HEK293 (cell line): ENCODE measurements around the gene OR13C3.

Experiments used
- CTCF ChIA-PET: fragments of 350-600 bp; formaldehyde crosslinking; extraction: SDS; loops from one replicate; lab custom pipeline; 2021; ENCODE audit warnings: antibody characterized with exemption; lab: Yijun Ruan, JAX
- POLR2A ChIA-PET: fragments of 300-600 bp; formaldehyde crosslinking; extraction: SDS; loops from one replicate; lab custom pipeline; 2020; ENCODE audit warnings: antibody characterized with exemption, inconsistent platforms; lab: Yijun Ruan, JAX
- H3K27ac ChIP-seq: fragments of 200-500 bp; sonication (Bioruptor generic); 2 replicates; pipeline ENCODE4 v1.5.1; 2014; ENCODE audit warnings: low read depth, low read length, control low read depth, inconsistent platforms; ENCODE audit errors: extremely low read depth
- H3K36me3 ChIP-seq, 2 experiments: fragments of 200-500 bp in 1 of 2; sonication (Bioruptor generic) in 1 of 2; 1 replicate in 1 of 2; 2 replicates in 1 of 2; pipeline ENCODE4 v1.5.1; 2014 to 2017; ENCODE audit warnings: inconsistent platforms in 2 of 2, low read length in 2 of 2; ENCODE audit not compliant: control insufficient read depth in 2 of 2, insufficient read depth in 1 of 2
- H3K4me1 ChIP-seq: fragments of 200-500 bp; sonication (Bioruptor generic); 2 replicates; pipeline ENCODE4 v1.5.1; 2014; ENCODE audit warnings: mild to moderate bottlenecking, low read length, inconsistent platforms; ENCODE audit not compliant: control insufficient read depth, insufficient read depth
- H3K4me3 ChIP-seq: 2 replicates; pipeline ENCODE4 v1.5.1; 2011; ENCODE audit warnings: low read depth, mild to moderate bottlenecking, control low read depth, low read length, moderate library complexity
- H3K9me3 ChIP-seq: fragments of 200-500 bp; sonication (Bioruptor generic); 2 replicates; pipeline ENCODE4 v1.5.1; 2014; ENCODE audit warnings: low read depth, low read length, inconsistent platforms; ENCODE audit not compliant: control insufficient read depth, insufficient read depth
- PRDM2 ChIP-seq: fragments of 450-650 bp; formaldehyde crosslinking; IDR thresholded peaks from 2 replicates; pipeline ENCODE4 v1.5.1; 2016; ENCODE audit warnings: missing biosample characterization, missing genetic modification characterization, borderline replicate concordance
- TCF7L2 ChIP-seq: IDR thresholded peaks from 2 replicates; pipeline ENCODE4 v1.6.1; 2011; ENCODE audit warnings: low read depth, mild to moderate bottlenecking, inconsistent platforms, low read length, moderate library complexity, borderline replicate concordance
- ZBTB20 ChIP-seq: fragments of 450-650 bp; formaldehyde crosslinking; IDR thresholded peaks from 2 replicates; pipeline ENCODE4 v1.5.1; 2016; ENCODE audit warnings: missing biosample characterization, missing genetic modification characterization
- ZBTB6 ChIP-seq: fragments of 450-650 bp; formaldehyde crosslinking; IDR thresholded peaks from 2 replicates; pipeline ENCODE4 v1.5.1; 2017; ENCODE audit warnings: missing biosample characterization, missing genetic modification characterization
- ZNF138 ChIP-seq: fragments of 450-650 bp; formaldehyde crosslinking; IDR thresholded peaks from 2 replicates; pipeline ENCODE4 v1.5.1; 2016; ENCODE audit warnings: missing biosample characterization, missing genetic modification characterization, borderline replicate concordance
- ZNF155 ChIP-seq: fragments of 450-650 bp; formaldehyde crosslinking; IDR thresholded peaks from 2 replicates; pipeline ENCODE4 v1.5.1; 2016; ENCODE audit warnings: missing biosample characterization, missing genetic modification characterization
- ZNF211 ChIP-seq: fragments of 450-650 bp; formaldehyde crosslinking; IDR thresholded peaks from 2 replicates; pipeline ENCODE4 v1.5.1; 2016; ENCODE audit warnings: low read depth, missing biosample characterization, missing genetic modification characterization
- ZNF266 ChIP-seq: fragments of 450-650 bp; formaldehyde crosslinking; IDR thresholded peaks from 2 replicates; pipeline ENCODE4 v1.5.1; 2016; ENCODE audit warnings: missing biosample characterization, missing genetic modification characterization, low read depth
- ZNF366 ChIP-seq: fragments of 450-650 bp; formaldehyde crosslinking; conservative IDR thresholded peaks from 2 replicates; pipeline ENCODE4 v1.5.1; 2016; ENCODE audit warnings: missing biosample characterization, missing genetic modification characterization
- ZNF404 ChIP-seq: fragments of 450-650 bp; formaldehyde crosslinking; IDR thresholded peaks from 2 replicates; pipeline ENCODE4 v1.5.1; 2017; ENCODE audit warnings: missing biosample characterization, missing genetic modification characterization
- ZNF449 ChIP-seq: fragments of 450-650 bp; formaldehyde crosslinking; IDR thresholded peaks from 2 replicates; pipeline ENCODE4 v1.5.1; 2017; ENCODE audit warnings: missing biosample characterization, mild to moderate bottlenecking, missing genetic modification characterization, moderate library complexity
- ZNF621 ChIP-seq: fragments of 450-650 bp; formaldehyde crosslinking; IDR thresholded peaks from 2 replicates; pipeline ENCODE4 v1.5.1; 2017; ENCODE audit warnings: missing biosample characterization, missing genetic modification characterization
- ZNF629 ChIP-seq: fragments of 450-650 bp; formaldehyde crosslinking; IDR thresholded peaks from 2 replicates; pipeline ENCODE4 v1.5.1; 2017; ENCODE audit warnings: missing biosample characterization, missing genetic modification characterization
- ZNF792 ChIP-seq: fragments of 450-650 bp; formaldehyde crosslinking; IDR thresholded peaks from 2 replicates; pipeline ENCODE4 v1.5.1; 2016; ENCODE audit warnings: missing biosample characterization, missing genetic modification characterization
- ZSCAN4 ChIP-seq: fragments of 450-650 bp; formaldehyde crosslinking; IDR thresholded peaks from 2 replicates; pipeline ENCODE4 v1.5.1; 2017; ENCODE audit warnings: missing biosample characterization, missing genetic modification characterization

The OR13C3 gene

GRCh38 chr9:104555521-104555920 is 18.9 kb upstream of the OR13C3 start:
- CTCF ChIA-PET = no interaction called here
- POLR2A ChIA-PET = no interaction called here
- Histone ChIP-seq H3K36me3 (no peaks in the 10 kb centered on the region), H3K4me1 (no peaks in the 10 kb centered on the region), H3K27ac (no peak overlapping the region), H3K4me3 (no peak overlapping the region), H3K9me3 (no peaks in the 10 kb centered on the region)
- TF ChIP-seq ZNF404 (tag by site-specific recombination) (no peak), ZBTB20 (no peak), ZSCAN4 (tag by site-specific recombination) (no peak), ZNF266 (tag by site-specific recombination) (no peak), ZNF629 (no peak), ZNF449 (tag by site-specific recombination) (no peak), ZNF792 (no peak)

GRCh38 chr9:104553261-104553660 is 16.6 kb upstream of the OR13C3 start:
- no peaks in the 10 kb centered on the region for H3K9me3 ChIP-seq
- no peak overlapping the region for H3K4me3 ChIP-seq
- TF ChIP-seq TCF7L2 (no peak), ZNF155 (no peak)
- H3K36me3 ChIP-seq = no peaks in the 10 kb centered on the region
- ChIA-PET CTCF (no interaction called here), POLR2A (no interaction called here)
- no peaks in the 10 kb centered on the region for H3K4me1 ChIP-seq
- H3K27ac ChIP-seq = no peak overlapping the region

GRCh38 chr9:104544644-104545043 is 8.0 kb upstream of the OR13C3 start:
- Histone ChIP-seq H3K4me1 (no peaks in the 10 kb centered on the region), H3K27ac (no peak overlapping the region), H3K9me3 (no peaks in the 10 kb centered on the region), H3K4me3 (no peak overlapping the region), H3K36me3 (no peaks in the 10 kb centered on the region)
- no peak for TF ChIP-seq PRDM2
- TF ChIP-seq ZNF366 (tag by site-specific recombination) = no peak
- TF ChIP-seq ZNF621 (tag by site-specific recombination) = no peak
- TF ChIP-seq ZNF211 (tag by site-specific recombination) = no peak
- TF ChIP-seq ZBTB20 = no peak
- no peak for TF ChIP-seq ZNF138 (tag by site-specific recombination)
- no peak for TF ChIP-seq ZBTB6
- POLR2A ChIA-PET = no interaction called here
- CTCF ChIA-PET = no interaction called here
